Spleen (tissue), 7 donors: ENCODE measurements around the gene CA5B.

Experiments used
- POLR2AphosphoS5 ChIP-seq, 3 donors: sonication (generic); formaldehyde crosslinking; IDR thresholded peaks; one replicate each; pipeline ENCODE4 v1.5.1; 2017; ENCODE audit warnings: antibody characterized with exemption in 3 of 3
- TF ChIP-seq, protein P1 (sequence below), 11 experiments: fragments of 200-600 bp in 7 of 11; fragments of 450-650 bp in 4 of 11; sonication (generic) in 4 of 11; IDR thresholded peaks in 8 of 11; conservative IDR thresholded peaks in 3 of 11; 1 replicate in 7 of 11; 2 replicates in 4 of 11; pipeline versions ENCODE4 v1.4.0 to v1.8.0; 2016 to 2021; ENCODE audit warnings: antibody characterized with exemption in 11 of 11, inconsistent platforms in 4 of 11, mild to moderate bottlenecking in 1 of 11
- donor health status: DM: no; HTN: no; CAD: no; lungs with moderate emphysema.
- donor health status: DM: no; HTN: no; CAD: no.
- donor health status: DM: no; HTN: no; CAD: no.

- TF ChIP-seq, protein P1, sequence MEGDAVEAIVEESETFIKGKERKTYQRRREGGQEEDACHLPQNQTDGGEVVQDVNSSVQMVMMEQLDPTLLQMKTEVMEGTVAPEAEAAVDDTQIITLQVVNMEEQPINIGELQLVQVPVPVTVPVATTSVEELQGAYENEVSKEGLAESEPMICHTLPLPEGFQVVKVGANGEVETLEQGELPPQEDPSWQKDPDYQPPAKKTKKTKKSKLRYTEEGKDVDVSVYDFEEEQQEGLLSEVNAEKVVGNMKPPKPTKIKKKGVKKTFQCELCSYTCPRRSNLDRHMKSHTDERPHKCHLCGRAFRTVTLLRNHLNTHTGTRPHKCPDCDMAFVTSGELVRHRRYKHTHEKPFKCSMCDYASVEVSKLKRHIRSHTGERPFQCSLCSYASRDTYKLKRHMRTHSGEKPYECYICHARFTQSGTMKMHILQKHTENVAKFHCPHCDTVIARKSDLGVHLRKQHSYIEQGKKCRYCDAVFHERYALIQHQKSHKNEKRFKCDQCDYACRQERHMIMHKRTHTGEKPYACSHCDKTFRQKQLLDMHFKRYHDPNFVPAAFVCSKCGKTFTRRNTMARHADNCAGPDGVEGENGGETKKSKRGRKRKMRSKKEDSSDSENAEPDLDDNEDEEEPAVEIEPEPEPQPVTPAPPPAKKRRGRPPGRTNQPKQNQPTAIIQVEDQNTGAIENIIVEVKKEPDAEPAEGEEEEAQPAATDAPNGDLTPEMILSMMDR (IDR thresholded peaks at IDR 0.05 in 8 of 11, conservative IDR thresholded peaks at IDR 0.05 in 3 of 11), result no peak
- TF ChIP-seq POLR2AphosphoS5 (IDR thresholded peaks at IDR 0.05), result no peak
These were observed 35.3 kb upstream of the CA5B start for GRCh38 chrX:15702488-15703371.
